NB4 (cell line): ENCODE data around the gene ANKRD65.
"Not testable (repeated sequence)": the region's sequence is repeated elsewhere in the genome, so short reads cannot be mapped to it uniquely, and the experiment has no call there.

Source experiments
- DNase-seq: peaks from one replicate; pipeline ENCODE4 v3.0.0; 2010; ENCODE audit warnings: low read depth
- H3K4me3 ChIP-seq: one replicate; pipeline ENCODE4 v1.5.1; 2011; ENCODE audit warnings: mild to moderate bottlenecking, low read depth, low read length, moderate library complexity
- MAX ChIP-seq: IDR thresholded peaks from 2 replicates; pipeline ENCODE4 v1.6.1; 2011; ENCODE audit warnings: low read depth, low read length
- MYC ChIP-seq: IDR thresholded peaks from 2 replicates; pipeline ENCODE4 v1.6.1; 2011; ENCODE audit warnings: low read depth, low read length
- POLR2A ChIP-seq: IDR thresholded peaks from 2 replicates; pipeline ENCODE4 v1.6.1; 2011; ENCODE audit warnings: mild to moderate bottlenecking; ENCODE audit not compliant: insufficient read length; ENCODE audit errors: extremely low read depth
- TF ChIP-seq, protein P1 (sequence below): IDR thresholded peaks from one replicate; pipeline ENCODE4 v1.5.1; 2012; ENCODE audit warnings: low read depth, low read length

ANKRD65 gene

GRCh38 chr1:1388078-1388472, 33.0 kb downstream of the ANKRD65 start:
- DNase-seq, result no peak
- no peak overlapping the region for H3K4me3 ChIP-seq
- TF ChIP-seq MYC (no peak), POLR2A (no peak), MAX (no peak)

- DNase-seq, result no peak
- TF ChIP-seq MAX (no peak), MYC (no peak), POLR2A (no peak)
- TF ChIP-seq, protein P1, sequence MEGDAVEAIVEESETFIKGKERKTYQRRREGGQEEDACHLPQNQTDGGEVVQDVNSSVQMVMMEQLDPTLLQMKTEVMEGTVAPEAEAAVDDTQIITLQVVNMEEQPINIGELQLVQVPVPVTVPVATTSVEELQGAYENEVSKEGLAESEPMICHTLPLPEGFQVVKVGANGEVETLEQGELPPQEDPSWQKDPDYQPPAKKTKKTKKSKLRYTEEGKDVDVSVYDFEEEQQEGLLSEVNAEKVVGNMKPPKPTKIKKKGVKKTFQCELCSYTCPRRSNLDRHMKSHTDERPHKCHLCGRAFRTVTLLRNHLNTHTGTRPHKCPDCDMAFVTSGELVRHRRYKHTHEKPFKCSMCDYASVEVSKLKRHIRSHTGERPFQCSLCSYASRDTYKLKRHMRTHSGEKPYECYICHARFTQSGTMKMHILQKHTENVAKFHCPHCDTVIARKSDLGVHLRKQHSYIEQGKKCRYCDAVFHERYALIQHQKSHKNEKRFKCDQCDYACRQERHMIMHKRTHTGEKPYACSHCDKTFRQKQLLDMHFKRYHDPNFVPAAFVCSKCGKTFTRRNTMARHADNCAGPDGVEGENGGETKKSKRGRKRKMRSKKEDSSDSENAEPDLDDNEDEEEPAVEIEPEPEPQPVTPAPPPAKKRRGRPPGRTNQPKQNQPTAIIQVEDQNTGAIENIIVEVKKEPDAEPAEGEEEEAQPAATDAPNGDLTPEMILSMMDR, result no peak
- no peak overlapping the region for H3K4me3 ChIP-seq
Observed at GRCh38 chr1:1387098-1388077, 33.7 kb downstream of the ANKRD65 start.

- no peak overlapping the region for H3K4me3 ChIP-seq
- DNase-seq, result no peak
- no peak for TF ChIP-seq MAX
- TF ChIP-seq, protein P1, result no peak
Observed at GRCh38 chr1:1385931-1386330, 35.1 kb downstream of the ANKRD65 start.

- H3K4me3 ChIP-seq, DNase-seq: not testable (repeated sequence)
Observed at GRCh38 chr1:1385339-1385738, 35.7 kb downstream of the ANKRD65 start.

- no peak overlapping the region for H3K4me3 ChIP-seq
- DNase-seq, result no peak
- TF ChIP-seq, protein P1, result no peak
- TF ChIP-seq MYC (no peak), POLR2A (no peak)
Observed at GRCh38 chr1:1381294-1381693, 39.8 kb downstream of the ANKRD65 start.

- DNase-seq, result no peak
- no peak for TF ChIP-seq MYC
- TF ChIP-seq MAX, result no peak
- no peak for TF ChIP-seq POLR2A
- TF ChIP-seq, protein P1, result no peak
- no peak overlapping the region for H3K4me3 ChIP-seq
Observed at GRCh38 chr1:1380860-1381259, 40.2 kb downstream of the ANKRD65 start.
